ENCODE data around the gene RNASE1.

DNA sequence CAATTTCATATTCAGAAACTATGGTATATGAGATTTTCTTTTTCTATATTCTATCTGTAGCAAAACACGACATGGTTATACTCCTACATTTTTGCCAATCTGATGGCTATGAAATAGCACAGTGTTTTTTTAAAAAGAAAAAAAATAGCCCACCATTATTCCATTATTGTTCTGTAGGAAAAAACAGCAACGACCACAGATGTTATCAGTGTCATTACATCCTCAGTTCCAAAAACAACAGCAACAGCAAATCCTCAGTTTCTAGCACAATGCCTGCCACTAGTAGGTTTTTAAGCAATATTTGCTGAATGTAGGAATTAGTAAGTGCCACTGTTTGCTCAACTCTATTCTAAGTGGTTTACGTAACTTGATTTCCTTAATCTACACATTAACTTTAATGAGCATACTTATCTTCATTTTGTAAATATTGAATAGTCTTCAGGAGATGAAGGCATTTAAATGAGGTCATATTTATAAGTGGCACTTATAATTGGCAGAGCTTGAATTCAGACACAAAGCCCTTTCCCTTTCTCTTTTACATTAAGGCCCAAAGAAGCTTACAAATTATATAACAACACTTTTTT, 13.3 kb downstream of the RNASE1 start:
- no peak for TF ChIP-seq POLR2AphosphoS5 (IDR thresholded peaks at IDR 0.05; ENCODE audit: low read depth, low read length)
- no peak for TF ChIP-seq TAF1 (IDR thresholded peaks at IDR 0.05; ENCODE audit: borderline replicate concordance, low read depth, low read length)

Data from GM12892 (cell line).